ENCODE measurements around the gene NPHS1. TPM values are rescaled to one million over a fixed set of nuclear protein-coding genes. Genes with fewer than 3 reads are reported as not detected.

Gene NPHS1
- total and polyA plus RNA-seq, 7 donors: under 0.01 to 0.35 TPM; not detected in 5

DNA sequence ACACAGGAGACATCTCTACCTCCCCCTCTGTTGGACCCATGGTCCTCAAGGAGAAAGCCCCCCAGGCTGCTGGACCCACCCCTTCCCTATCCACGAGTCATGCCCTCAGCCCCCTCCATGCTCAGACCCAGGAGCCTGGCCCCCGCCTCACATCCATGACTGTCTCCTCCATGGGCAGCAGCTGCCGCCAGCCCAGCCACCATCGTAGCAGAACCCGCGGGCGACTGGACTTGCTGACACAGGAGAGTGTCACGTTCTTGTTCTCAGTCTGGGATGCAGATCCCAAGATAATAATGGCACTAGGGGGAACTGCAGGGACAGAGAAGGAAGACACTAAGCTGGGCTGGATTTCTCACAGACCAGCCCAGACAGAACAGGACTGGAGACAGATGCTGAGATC is 3.8 kb downstream of the NPHS1 start:
- Histone ChIP-seq H3K36me3 (no peaks in the 10 kb centered on the region), H3K27me3 (peaks cover 37 to 95% (median 80%) of the 10 kb centered on the region in 3 donors), H3K4me3 (no peak overlapping the region), H3K4me1 (peaks cover 0 to 20% (median 15%) of the 10 kb centered on the region in 4 donors), H3K9me3 (no peaks in the 10 kb centered on the region), H3K27ac (no peak overlapping the region)
- DNase-seq: no peak
- WGBS, 2 donors: 86% methylated on average over 8 of the region's 8 CpGs
- TF ChIP-seq EP300 (IDR thresholded peaks at IDR 0.05): no peak
- no peak for TF ChIP-seq POLR2A (IDR thresholded peaks at IDR 0.05)
- TF ChIP-seq, protein P1, sequence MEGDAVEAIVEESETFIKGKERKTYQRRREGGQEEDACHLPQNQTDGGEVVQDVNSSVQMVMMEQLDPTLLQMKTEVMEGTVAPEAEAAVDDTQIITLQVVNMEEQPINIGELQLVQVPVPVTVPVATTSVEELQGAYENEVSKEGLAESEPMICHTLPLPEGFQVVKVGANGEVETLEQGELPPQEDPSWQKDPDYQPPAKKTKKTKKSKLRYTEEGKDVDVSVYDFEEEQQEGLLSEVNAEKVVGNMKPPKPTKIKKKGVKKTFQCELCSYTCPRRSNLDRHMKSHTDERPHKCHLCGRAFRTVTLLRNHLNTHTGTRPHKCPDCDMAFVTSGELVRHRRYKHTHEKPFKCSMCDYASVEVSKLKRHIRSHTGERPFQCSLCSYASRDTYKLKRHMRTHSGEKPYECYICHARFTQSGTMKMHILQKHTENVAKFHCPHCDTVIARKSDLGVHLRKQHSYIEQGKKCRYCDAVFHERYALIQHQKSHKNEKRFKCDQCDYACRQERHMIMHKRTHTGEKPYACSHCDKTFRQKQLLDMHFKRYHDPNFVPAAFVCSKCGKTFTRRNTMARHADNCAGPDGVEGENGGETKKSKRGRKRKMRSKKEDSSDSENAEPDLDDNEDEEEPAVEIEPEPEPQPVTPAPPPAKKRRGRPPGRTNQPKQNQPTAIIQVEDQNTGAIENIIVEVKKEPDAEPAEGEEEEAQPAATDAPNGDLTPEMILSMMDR (IDR thresholded peaks at IDR 0.05): no peak
- no peak for TF ChIP-seq POLR2AphosphoS5 (IDR thresholded peaks at IDR 0.05)
- intact Hi-C loops (cut with DNase I): no loop called here

DNA sequence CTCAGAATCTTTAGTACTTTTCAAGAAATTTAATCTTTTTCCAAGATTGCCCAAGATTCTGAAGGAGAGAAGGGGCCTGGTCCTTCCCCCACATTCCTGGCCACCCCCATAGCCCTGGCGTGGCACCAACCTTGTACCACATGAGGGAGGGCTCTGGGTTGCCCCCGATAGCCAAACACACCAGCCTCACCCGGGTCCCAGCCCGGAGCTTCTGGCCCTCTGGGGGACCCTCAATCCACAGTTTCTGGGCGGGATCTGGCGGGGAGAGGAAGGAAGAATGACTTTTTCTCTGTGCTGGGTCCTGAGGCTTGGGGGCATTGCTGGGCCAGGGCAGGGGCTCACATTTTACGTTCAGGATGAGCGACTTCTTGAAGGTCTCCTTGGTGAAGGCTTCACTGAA is 4.4 kb downstream of the NPHS1 start:
- H3K9me3 ChIP-seq: no peaks in the 10 kb centered on the region
- no peak overlapping the region for H3K27ac ChIP-seq
- no peak overlapping the region for H3K4me3 ChIP-seq
- H3K27me3 ChIP-seq: peaks cover 37 to 95% (median 83%) of the 10 kb centered on the region in 3 donors
- peaks cover 0 to 20% (median 15%) of the 10 kb centered on the region in 4 donors for H3K4me1 ChIP-seq
- TF ChIP-seq, protein P1 (IDR thresholded peaks at IDR 0.05): no peak
- TF ChIP-seq POLR2A (IDR thresholded peaks at IDR 0.05): no peak
- no peak for TF ChIP-seq EP300 (IDR thresholded peaks at IDR 0.05)
- no peak for TF ChIP-seq POLR2AphosphoS5 (IDR thresholded peaks at IDR 0.05)
- 81 to 86% methylated on average over 8 of the region's 8 CpGs for WGBS, 2 donors
- DNase-seq: no peak
- H3K36me3 ChIP-seq: no peaks in the 10 kb centered on the region
- intact Hi-C loops (cut with DNase I): no loop called here

DNA sequence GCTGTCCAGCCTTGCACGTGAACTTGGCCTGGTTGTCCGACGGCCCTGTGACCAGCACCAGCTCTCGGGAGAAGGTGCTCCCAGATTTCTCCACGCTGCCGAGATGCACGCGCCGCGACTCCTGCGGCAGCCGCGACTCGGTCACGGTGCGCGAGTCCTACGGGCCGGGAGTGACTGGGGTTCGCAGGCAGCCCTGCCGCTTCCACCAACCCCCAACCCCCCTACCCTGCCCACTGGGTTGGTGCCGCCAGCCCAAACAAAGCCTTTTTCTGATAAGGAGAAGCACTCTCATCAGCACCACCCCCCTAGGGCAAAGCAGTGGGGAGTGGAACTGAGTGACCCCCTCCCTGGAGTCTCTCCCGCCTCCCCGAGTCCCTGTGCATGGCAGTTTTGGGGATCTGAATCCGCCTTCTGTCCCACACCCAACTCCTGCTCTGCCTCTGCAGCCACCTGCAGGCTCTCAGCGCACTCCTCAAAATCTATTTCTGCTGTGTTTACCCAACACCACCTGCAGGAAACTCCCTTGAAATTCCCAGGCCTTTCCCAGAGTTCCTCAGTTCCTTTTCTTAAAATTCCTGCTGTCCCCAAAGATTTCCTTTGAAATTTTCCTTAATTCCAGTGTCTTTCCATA is 6.2 kb downstream of the NPHS1 start:
- Histone ChIP-seq H3K4me1 (peaks cover 0 to 20% (median 15%) of the 10 kb centered on the region in 4 donors), H3K4me3 (peak overlapping the region in 2 of 4 donors; percentile 26 to 29), H3K9me3 (no peaks in the 10 kb centered on the region), H3K27me3 (peaks cover 30 to 91% (median 84%) of the 10 kb centered on the region in 3 donors), H3K36me3 (no peaks in the 10 kb centered on the region), H3K27ac (no peak overlapping the region)
- TF ChIP-seq, protein P1 (IDR thresholded peaks at IDR 0.05): no peak
- no peak for TF ChIP-seq POLR2AphosphoS5 (IDR thresholded peaks at IDR 0.05)
- no peak for TF ChIP-seq POLR2A (IDR thresholded peaks at IDR 0.05)
- no peak for TF ChIP-seq EP300 (IDR thresholded peaks at IDR 0.05)
- intact Hi-C loops (cut with DNase I): no loop called here
- 2 to 5% methylated on average over 26 of the region's 26 CpGs for WGBS, 2 donors
- no peak for DNase-seq

DNA sequence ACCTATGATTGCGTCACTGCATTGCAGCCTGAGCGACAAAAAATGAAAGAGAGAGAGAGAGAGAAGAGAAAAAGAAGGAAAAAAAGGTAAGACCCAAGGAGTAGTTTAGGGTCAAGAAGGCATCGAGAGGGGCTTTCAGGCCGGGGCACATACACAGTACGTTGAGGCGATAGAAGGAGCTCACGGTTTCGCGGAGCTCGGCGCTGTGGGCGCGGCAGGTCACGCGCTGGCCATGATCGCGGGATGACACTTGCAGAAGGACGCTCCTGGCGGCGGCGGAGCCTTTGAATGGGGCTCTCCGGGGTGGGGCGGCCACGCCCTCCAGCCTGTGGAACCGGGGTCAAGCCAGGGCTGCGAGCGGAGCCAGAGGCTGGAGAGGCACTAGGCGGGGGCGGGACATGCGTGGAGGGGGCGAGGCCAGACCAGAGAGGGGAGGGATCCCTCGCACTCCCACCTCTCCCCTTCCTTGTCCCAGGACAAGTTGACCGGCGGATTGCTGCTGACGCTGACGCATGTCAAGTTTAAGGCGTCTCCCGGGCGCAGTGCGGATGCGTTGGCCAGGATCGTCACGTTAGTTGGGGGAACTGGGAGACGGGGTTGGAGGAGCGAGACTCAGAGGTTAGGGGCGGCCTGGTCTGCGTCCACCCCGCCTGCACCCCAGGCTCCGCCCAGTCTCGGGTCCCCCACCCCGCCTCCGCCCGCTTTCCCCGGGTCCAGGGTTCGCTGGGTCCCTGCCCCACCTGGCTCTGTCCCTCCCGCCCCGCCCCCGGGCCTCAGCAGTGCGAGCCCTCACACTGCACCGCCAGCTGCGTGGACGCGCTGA is 6.9 kb downstream of the NPHS1 start:
- Histone ChIP-seq H3K27ac (no peak overlapping the region), H3K9me3 (no peaks in the 10 kb centered on the region), H3K4me1 (peaks cover 0 to 20% (median 15%) of the 10 kb centered on the region in 4 donors), H3K36me3 (no peaks in the 10 kb centered on the region), H3K27me3 (peaks cover 30 to 83% (median 77%) of the 10 kb centered on the region in 3 donors), H3K4me3 (peak overlapping the region in 3 of 4 donors; percentile 11 to 29 (median 26))
- no peak for DNase-seq
- no peak for TF ChIP-seq POLR2A (IDR thresholded peaks at IDR 0.05)
- no peak for TF ChIP-seq POLR2AphosphoS5 (IDR thresholded peaks at IDR 0.05)
- TF ChIP-seq, protein P1 (IDR thresholded peaks at IDR 0.05): no peak
- no peak for TF ChIP-seq EP300 (IDR thresholded peaks at IDR 0.05)
- intact Hi-C loops (cut with DNase I): no loop called here
- 2 to 5% methylated on average over 63 of the region's 63 CpGs for WGBS, 2 donors

Measured in sigmoid colon (tissue), 7 donors.